Endometrium (tissue), 2 donors: ENCODE data around the gene ZXDC.

ENCODE experiments used
- FAIRE-seq: peaks from 2 replicates; lab custom pipeline; 2012; peaks lifted over from hg19 to GRCh38; lab: Jason Lieb, UNC
- donor health status: control.
- donor health status: control.

ZXDC gene

GRCh38 chr3:126512026-126512425 lies 36.3 kb upstream of the ZXDC start:
- no peak for FAIRE-seq

- no peak for FAIRE-seq
These were observed 35.6 kb upstream of the ZXDC start for GRCh38 chr3:126511291-126511690.

GRCh38 chr3:126510308-126510910 lies 34.7 kb upstream of the ZXDC start:
- no peak for FAIRE-seq

- no peak for FAIRE-seq
These were observed 34.1 kb upstream of the ZXDC start for GRCh38 chr3:126509597-126510307.

GRCh38 chr3:126508564-126508964 lies 32.9 kb upstream of the ZXDC start:
- FAIRE-seq, result no peak

- no peak for FAIRE-seq
These were observed 32.2 kb upstream of the ZXDC start for GRCh38 chr3:126507886-126508285.

- no peak for FAIRE-seq
These were observed 28.0 kb upstream of the ZXDC start for GRCh38 chr3:126503701-126504100.

GRCh38 chr3:126502656-126503055 lies 27.0 kb upstream of the ZXDC start:
- FAIRE-seq, result no peak

- no peak for FAIRE-seq
These were observed 26.0 kb upstream of the ZXDC start for GRCh38 chr3:126501736-126502135.

- no peak for FAIRE-seq
These were observed 25.4 kb upstream of the ZXDC start for GRCh38 chr3:126501054-126501453.

GRCh38 chr3:126500016-126500415 lies 24.3 kb upstream of the ZXDC start:
- no peak for FAIRE-seq

- no peak for FAIRE-seq
These were observed 23.7 kb upstream of the ZXDC start for GRCh38 chr3:126499401-126499800.

- no peak for FAIRE-seq
These were observed 23.2 kb upstream of the ZXDC start for GRCh38 chr3:126498929-126499328.

GRCh38 chr3:126498461-126498860 lies 22.8 kb upstream of the ZXDC start:
- FAIRE-seq, result no peak

GRCh38 chr3:126497956-126498355 lies 22.3 kb upstream of the ZXDC start:
- FAIRE-seq, result no peak

GRCh38 chr3:126496894-126497850 lies 21.5 kb upstream of the ZXDC start:
- FAIRE-seq, result no peak

- no peak for FAIRE-seq
These were observed 20.1 kb upstream of the ZXDC start for GRCh38 chr3:126495786-126496185.

GRCh38 chr3:126494970-126495230 lies 19.2 kb upstream of the ZXDC start:
- FAIRE-seq, result no peak

GRCh38 chr3:126494204-126494969 lies 18.7 kb upstream of the ZXDC start:
- FAIRE-seq, result no peak

- FAIRE-seq, result no peak
These were observed 18.0 kb upstream of the ZXDC start for GRCh38 chr3:126493739-126494138.

GRCh38 chr3:126493051-126493450 lies 17.4 kb upstream of the ZXDC start:
- FAIRE-seq, result no peak

GRCh38 chr3:126491221-126492013 lies 15.7 kb upstream of the ZXDC start:
- no peak for FAIRE-seq
